Brain microvascular endothelial cell (primary cell): Measurements from ENCODE around the gene VN1R5.

Source experiments
- DNase-seq: peaks from one replicate; pipeline ENCODE4 v3.0.0-alpha.2; 2020
- H3K27ac ChIP-seq: fragments of 250-450 bp; sonication (Bioruptor Pico); 2 replicates; pipeline ENCODE4 v1.5.1; 2020; ENCODE audit warnings: mild to moderate bottlenecking, moderate library complexity
- H3K27me3 ChIP-seq: fragments of 250-450 bp; sonication (Bioruptor Pico); replicated peaks from 2 replicates; pipeline ENCODE4 v1.5.1; 2020; ENCODE audit warnings: mild to moderate bottlenecking
- H3K36me3 ChIP-seq: fragments of 250-450 bp; sonication (Bioruptor Pico); replicated peaks from 2 replicates; pipeline ENCODE4 v1.5.1; 2020; ENCODE audit warnings: mild to moderate bottlenecking
- H3K4me3 ChIP-seq: 2 replicates; pipeline ENCODE4 v1.5.1; 2011; ENCODE audit warnings: low read depth, mild to moderate bottlenecking, control low read depth, low read length, moderate library complexity
- in situ Hi-C: cut with HindIII; loops from 2 replicates; pipeline ENCODE4 v1.10.0; 2017; ENCODE audit warnings: low sequenced_read_pairs, low pct_ligation_motif_present
- TF ChIP-seq, protein P1 (sequence below): IDR thresholded peaks from 2 replicates; pipeline ENCODE4 v1.5.1; 2011; ENCODE audit warnings: low read depth, mild to moderate bottlenecking, moderate library complexity, low read length, control low read depth, inconsistent platforms; ENCODE audit errors: missing control alignments

Gene VN1R5

GRCh38 chr1:247299723-247300381 is 44.0 kb downstream of the VN1R5 start:
- no peak for DNase-seq
- Histone ChIP-seq H3K4me3 (no peak overlapping the region), H3K36me3 (peaks cover 37% of the 10 kb centered on the region), H3K27ac (no peak overlapping the region), H3K27me3 (no peaks in the 10 kb centered on the region)
- TF ChIP-seq, protein P1, sequence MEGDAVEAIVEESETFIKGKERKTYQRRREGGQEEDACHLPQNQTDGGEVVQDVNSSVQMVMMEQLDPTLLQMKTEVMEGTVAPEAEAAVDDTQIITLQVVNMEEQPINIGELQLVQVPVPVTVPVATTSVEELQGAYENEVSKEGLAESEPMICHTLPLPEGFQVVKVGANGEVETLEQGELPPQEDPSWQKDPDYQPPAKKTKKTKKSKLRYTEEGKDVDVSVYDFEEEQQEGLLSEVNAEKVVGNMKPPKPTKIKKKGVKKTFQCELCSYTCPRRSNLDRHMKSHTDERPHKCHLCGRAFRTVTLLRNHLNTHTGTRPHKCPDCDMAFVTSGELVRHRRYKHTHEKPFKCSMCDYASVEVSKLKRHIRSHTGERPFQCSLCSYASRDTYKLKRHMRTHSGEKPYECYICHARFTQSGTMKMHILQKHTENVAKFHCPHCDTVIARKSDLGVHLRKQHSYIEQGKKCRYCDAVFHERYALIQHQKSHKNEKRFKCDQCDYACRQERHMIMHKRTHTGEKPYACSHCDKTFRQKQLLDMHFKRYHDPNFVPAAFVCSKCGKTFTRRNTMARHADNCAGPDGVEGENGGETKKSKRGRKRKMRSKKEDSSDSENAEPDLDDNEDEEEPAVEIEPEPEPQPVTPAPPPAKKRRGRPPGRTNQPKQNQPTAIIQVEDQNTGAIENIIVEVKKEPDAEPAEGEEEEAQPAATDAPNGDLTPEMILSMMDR: no peak
- in situ Hi-C loops: no loop called here

GRCh38 chr1:247300491-247301175 is 44.8 kb downstream of the VN1R5 start:
- Histone ChIP-seq H3K27ac (no peak overlapping the region), H3K4me3 (no peak overlapping the region), H3K36me3 (peaks cover 39% of the 10 kb centered on the region), H3K27me3 (no peaks in the 10 kb centered on the region)
- in situ Hi-C loops: no loop called here
- no peak for DNase-seq
- TF ChIP-seq, protein P1: no peak

- no peak for DNase-seq
- in situ Hi-C loops: no loop called here
- Histone ChIP-seq H3K4me3 (no peak overlapping the region), H3K27me3 (no peaks in the 10 kb centered on the region), H3K36me3 (peaks cover 39% of the 10 kb centered on the region), H3K27ac (no peak overlapping the region)
- TF ChIP-seq, protein P1: no peak
Measured at GRCh38 chr1:247301176-247301540, 45.3 kb downstream of the VN1R5 start.

DNA sequence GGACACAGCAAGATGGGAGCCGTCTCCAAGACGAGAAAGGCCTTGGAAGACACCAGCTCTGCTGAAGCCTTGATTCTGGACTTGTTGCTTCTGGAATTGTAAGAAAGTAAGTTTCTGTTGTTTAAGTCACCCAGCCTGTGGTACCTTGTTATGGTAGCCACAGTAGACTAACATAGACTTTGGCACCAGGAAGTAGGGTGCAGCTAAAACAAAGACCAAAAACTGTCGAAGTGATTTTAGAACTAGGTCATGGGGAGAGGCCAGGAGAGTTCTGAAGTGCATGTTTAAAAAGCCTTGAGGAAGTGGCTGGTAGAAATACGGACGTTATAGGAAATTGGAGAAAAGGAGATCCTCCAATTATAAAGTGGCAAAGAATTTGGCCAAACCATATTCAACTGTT is 47.3 kb downstream of the VN1R5 start:
- H3K4me3 ChIP-seq: no peak overlapping the region
- TF ChIP-seq, protein P1: no peak
- H3K27me3 ChIP-seq: no peaks in the 10 kb centered on the region
- no peak overlapping the region for H3K27ac ChIP-seq
- H3K36me3 ChIP-seq: peaks cover 52% of the 10 kb centered on the region
- no peak for DNase-seq
- in situ Hi-C loops: no loop called here

DNA sequence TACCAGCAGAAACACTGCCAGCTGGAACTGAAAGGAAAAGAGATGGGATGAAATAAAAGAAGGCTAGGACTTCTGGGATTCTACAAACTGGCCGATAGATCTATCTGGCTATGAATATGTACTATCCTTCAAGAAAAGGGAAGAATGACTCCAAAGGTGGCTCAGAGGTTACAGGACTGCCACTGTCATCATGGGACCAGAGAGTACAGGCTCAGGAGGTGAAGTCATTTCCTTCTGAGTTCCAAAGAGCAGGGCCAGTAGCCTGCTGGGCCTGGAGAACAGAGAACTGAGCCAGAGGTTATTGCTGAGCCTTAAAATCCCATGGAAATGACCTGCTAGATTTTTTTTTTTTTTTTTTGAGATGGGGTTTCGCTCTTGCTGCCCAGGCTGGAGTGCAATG is 48.2 kb downstream of the VN1R5 start:
- H3K36me3 ChIP-seq: peaks cover 60% of the 10 kb centered on the region
- DNase-seq: no peak

More for the DNA sequence above, 48.2 kb downstream of the VN1R5 start:
- in situ Hi-C loops: no loop called here
- no peak overlapping the region for H3K27ac ChIP-seq
- no peak overlapping the region for H3K4me3 ChIP-seq
- no peaks in the 10 kb centered on the region for H3K27me3 ChIP-seq
- TF ChIP-seq, protein P1: no peak
